NCI-H2227 (cell line): Measurements from ENCODE around the gene BUB1.
"Not testable (repeated sequence)": the region's sequence is repeated elsewhere in the genome, so short reads cannot be mapped to it uniquely, and the experiment has no call there.

Source experiments
- DNase-seq: peaks from one replicate; lab custom pipeline; 2025; ENCODE audit not compliant: unreplicated experiment; lab: John Stamatoyannopoulos, UW

Gene BUB1

GRCh38 chr2:110677530-110678456, at the start of gene BUB1:
TSS of gene BUB1 (minus strand) at chr2:110678063. CDS start at chr2:110677995, 68 bp downstream.
- peak; percentile 98 for DNase-seq

- no peak for DNase-seq
These were observed 48.4 kb upstream of the BUB1 start for GRCh38 chr2:110726285-110726684.

DNA sequence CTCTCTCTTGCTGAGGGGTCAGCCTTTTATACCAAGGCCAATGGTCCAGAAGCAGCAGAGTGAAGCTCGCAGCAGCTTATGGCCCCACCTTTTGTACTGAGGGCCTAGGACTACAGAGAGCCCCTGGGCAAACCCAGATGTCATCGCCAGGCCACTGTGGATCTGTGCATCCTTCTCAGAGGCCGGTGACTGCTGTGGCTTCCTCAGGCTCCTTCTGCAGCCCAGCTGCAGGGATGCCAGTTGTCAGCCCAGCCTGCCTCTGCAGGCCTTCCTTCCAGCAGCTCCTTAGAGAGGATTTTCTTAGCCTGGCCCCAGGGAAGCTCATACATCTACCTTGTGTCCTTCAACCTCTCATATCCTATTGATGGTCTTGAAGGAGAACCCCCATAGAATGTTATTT, 48.0 kb upstream of the BUB1 start:
- no peak for DNase-seq

DNA sequence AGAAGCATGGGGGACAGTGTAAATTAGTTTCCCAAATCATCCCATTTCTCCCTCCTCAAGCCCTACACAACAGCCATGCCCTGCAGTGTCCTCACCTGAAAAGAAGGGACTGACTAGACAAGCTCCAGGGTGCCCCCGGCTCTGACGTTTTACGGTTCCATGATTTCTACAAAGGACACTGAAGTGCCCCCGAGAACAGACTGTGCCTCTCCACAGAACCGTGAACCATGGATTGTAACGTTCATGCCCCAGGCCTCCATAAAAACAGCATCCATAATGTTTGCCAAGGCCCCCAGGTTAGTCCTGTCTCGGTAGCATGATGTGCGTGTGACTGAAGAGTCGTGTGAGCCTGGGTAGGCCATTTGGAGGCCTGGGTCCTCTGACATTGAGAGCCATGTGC, 47.5 kb upstream of the BUB1 start:
- DNase-seq: no peak

- no peak for DNase-seq
These were observed 47.0 kb upstream of the BUB1 start for GRCh38 chr2:110724820-110725219.

- no peak for DNase-seq
These were observed 42.7 kb upstream of the BUB1 start for GRCh38 chr2:110720547-110720946.

GRCh38 chr2:110718990-110719389, 41.1 kb upstream of the BUB1 start:
- no peak for DNase-seq

DNA sequence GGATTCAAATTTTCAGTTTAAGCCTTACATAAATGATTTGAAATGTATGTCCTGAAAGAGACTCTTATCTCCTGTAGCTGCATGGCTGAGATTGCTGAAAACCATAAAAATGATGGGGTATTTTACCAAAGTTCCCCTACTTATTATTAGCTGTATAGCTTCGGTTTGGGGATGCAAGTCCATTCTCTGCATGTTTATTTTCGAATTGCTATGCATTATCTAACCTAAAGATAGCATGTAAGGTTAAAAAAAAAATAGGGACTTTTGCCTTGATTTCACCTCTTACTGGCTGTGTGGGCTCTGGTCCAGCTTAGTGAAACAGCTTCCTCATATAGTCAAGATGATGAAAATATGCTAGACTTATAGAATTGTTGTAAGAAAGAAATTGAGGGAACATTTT, 40.5 kb upstream of the BUB1 start:
- DNase-seq: no peak

DNA sequence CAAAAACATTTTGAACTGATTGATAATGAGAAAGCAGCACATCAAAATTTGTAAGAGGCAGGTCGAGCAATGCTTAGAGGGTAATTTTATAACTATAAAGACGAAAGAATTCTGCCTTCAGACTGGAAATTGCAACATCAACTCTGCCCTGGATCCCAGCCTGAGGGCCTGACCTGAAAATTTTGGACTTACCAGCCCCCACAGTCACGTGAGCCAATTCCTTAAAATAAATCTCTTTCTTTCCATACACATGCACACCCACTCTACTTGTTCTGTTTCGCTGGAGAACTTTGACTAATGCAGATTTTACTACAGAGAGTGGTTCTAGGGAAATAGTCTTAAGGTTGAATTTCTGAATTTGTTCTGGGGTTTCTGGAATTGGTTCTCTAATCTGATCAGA, 39.9 kb upstream of the BUB1 start:
- no peak for DNase-seq

DNA sequence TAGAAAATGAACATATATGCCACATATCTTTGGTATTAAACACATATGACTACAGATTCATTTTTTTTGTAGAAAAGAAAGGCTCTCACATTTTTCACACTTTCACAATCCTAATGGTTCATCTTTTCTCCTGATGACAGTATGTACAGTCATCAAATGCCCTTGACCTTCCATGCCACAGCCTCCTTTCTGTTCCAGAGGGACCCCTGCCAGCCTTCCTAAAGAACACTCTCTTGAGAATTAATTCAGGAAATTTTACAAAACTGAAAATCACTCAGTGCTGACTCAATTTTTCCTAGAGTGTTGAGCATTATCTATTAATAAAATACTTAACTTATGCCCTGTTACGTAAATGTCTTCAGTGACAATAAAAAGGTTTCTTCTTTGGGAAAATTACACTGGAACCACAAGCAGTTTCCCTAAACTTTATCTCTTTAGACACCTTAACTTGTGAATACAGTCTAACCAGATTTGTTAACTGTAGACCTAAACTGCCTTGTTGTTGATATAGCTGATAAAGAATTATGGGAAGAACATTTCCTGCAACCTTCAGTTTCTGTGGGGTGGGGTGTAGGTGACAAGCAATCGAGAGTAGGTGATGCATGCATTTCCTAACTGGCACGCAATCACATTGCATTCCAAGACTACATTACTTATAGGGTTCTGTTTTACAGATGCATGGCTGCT, 39.2 kb upstream of the BUB1 start:
- no peak for DNase-seq

- no peak for DNase-seq
These were observed 36.8 kb upstream of the BUB1 start for GRCh38 chr2:110714452-110715224.

DNA sequence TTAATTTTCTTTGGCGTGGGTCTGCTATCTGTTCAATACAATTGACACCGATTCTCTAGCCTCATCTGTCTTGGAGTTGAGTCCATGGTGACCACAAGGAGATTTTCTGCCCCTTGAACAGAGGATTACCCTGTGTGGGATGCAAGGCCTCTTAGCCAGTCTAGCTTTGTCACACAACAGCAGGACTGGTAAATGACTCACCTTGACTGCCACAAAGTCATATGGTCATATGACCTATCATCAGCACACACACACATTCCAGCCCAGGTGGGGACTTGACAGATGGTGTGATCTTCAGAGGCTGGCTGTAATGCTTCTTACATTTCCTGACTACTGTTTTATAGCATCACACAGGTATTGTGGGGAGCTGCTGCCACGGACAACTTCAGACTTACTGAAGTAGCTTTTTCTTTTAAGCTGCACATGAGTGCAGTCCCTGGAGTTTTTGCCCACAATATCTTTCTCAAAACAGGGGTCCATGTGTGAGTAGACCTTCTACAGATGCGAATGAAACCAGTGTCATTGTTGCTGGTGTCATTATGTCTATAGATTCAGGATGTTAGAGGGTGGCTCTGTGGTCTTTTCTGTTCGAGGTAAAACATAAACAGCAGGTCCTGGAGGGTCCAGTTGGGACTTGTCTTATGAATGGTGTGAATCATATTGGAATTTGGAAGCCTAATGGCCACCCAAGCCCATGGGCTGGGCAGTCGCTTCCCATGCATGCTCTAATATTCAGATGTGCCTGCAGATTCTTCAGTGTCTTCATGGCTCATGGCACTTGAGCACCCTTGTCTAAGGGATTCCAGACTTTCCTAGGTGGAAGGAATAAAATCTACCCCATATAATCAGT, 35.9 kb upstream of the BUB1 start:
- DNase-seq: no peak

GRCh38 chr2:110712737-110713136, 34.9 kb upstream of the BUB1 start:
- no peak for DNase-seq

DNA sequence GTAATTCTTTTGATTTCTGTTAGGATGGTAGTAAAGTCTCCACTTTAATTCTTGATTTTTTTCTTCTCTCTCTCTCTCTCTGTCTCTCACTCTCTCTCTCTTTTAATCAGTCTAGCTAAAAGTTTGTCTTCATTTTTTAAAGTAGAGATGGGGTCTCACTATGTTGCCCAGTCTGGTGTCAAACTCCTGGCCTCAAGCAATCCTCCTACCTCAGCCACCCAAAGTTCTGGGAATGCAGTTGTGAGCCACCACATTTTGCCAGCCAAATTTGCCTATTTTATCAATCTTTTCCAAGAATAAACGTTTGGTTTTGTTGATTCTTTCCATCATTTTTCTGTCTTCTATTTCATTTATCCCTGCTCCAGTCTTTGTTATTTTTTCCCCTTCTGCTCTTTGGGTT, 30.6 kb upstream of the BUB1 start:
- DNase-seq: no peak

GRCh38 chr2:110707386-110707965, 29.6 kb upstream of the BUB1 start:
- no peak for DNase-seq

DNA sequence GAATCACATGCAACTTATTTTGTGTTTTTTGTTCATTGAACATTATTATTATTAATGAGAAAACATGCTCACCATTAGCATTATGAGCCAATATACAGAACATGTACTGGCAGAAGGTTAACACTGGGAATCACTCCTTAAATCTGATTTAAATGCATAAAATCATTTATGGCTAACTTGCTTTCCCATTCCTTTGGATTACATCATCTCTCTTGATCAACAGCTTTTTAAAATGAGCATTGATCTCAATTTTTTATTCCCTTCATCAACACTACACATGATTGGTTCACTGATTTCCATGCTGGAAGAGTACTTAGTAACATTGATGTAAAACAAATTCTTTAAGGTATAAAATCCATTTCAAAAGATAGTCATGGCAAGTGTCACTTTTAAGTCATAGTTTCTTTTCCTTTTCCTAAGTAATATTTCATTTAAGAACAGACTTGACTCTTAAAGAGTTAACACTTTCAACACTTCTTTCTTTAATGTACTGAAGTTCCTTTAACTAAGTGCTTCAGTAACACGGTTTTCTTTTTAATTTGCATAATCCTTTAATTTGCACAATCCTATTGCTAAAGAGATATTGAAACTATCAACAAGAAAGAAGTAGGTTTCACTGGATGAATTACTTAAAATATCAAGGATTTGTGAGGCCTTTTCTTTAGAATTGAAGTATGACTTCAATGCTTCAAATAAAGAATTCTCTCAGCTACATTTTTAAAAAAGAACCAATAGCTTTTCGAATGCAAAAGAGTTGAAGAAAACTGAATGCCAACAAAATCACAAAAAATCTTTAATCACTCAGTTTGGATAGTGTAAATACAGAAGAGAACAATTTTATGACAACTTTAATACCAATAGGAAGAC, 24.9 kb upstream of the BUB1 start:
- DNase-seq: no peak

DNA sequence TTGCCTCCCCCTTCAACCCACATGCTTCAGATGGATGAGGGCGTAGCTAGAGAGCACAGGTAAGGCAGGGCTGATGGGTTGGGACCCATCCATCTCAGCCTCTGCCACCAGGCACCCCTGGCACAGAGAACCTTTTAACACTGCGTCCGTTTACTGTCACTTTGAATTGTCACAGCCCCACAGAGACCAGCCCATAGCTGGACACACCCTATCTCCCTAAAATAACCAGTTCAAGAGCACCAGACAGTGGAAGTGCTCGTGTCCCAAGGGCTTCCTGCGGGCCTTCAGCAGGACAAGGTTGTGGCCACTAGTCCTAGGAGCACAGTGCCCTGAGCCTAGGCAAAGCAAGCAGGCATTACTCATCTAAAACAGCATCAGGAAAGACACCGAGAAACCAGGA, 20.4 kb upstream of the BUB1 start:
- DNase-seq: not testable (repeated sequence)

GRCh38 chr2:110695146-110695898, 17.5 kb upstream of the BUB1 start:
- not testable (repeated sequence) for DNase-seq
